Testis (tissue), 2 donors: ENCODE results near the gene ACVR2B.

Source experiments
- POLR2A ChIP-seq: fragments of 450-650 bp; IDR thresholded peaks from one replicate; pipeline ENCODE4 v1.6.1; 2017; ENCODE audit warnings: antibody characterized with exemption, mild to moderate bottlenecking, moderate library complexity
- TF ChIP-seq, protein P1 (sequence below), 3 experiments: fragments of 450-650 bp in 2 of 3; fragments of 200-600 bp in 1 of 3; sonication (generic) in 1 of 3; IDR thresholded peaks; one replicate each; pipeline ENCODE4 v1.5.1; 2016 to 2019; ENCODE audit warnings: antibody characterized with exemption in 3 of 3, mild to moderate bottlenecking in 2 of 3, moderate library complexity in 1 of 3

DNA sequence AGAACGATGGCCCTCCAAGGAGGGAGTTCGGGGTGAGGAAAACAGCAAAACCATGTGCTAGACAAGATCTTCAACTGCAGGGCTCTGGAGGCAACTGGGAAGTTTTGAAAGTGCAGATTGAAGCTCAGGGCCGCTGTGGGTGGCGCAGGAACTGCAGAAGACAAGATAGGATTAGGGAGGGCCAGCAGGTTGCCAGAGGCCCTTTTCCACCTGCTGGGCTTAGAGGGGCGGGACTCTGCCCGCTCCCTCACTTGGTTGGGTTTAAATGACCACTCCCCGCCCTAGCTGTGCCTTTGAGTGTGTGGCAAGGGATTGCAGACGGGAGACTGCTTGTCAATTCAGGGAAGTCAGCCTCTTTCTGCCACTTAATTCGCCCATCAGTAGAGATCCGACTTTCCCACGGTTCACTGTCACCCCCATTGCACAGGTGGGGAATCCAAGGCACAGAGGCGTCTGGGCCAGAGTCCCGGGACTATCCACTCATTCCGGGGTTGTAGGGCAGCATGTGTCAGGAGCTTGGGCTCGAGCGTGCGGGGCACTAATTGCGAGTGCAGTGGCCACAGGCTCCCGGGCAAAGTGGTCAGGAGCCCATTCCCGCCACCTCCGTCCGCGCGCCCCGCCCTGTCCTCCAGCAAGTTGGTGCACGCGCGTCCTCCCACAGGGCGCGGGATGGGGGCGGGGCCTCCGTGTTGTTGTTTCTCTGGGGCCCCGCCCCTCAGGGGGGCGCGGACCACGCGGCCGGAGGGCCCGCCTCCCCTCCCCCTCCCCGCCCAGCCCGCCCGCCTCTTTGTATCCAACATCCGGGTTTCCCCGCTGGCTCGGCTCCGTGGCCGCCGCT is at the start of gene ACVR2B:
- TF ChIP-seq, protein P1, sequence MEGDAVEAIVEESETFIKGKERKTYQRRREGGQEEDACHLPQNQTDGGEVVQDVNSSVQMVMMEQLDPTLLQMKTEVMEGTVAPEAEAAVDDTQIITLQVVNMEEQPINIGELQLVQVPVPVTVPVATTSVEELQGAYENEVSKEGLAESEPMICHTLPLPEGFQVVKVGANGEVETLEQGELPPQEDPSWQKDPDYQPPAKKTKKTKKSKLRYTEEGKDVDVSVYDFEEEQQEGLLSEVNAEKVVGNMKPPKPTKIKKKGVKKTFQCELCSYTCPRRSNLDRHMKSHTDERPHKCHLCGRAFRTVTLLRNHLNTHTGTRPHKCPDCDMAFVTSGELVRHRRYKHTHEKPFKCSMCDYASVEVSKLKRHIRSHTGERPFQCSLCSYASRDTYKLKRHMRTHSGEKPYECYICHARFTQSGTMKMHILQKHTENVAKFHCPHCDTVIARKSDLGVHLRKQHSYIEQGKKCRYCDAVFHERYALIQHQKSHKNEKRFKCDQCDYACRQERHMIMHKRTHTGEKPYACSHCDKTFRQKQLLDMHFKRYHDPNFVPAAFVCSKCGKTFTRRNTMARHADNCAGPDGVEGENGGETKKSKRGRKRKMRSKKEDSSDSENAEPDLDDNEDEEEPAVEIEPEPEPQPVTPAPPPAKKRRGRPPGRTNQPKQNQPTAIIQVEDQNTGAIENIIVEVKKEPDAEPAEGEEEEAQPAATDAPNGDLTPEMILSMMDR (IDR thresholded peaks at IDR 0.05), result no peak
- TF ChIP-seq POLR2A, result no peak
